Liver (tissue), 3 donors: ENCODE data around the gene SCO2.

Experiments used
- EGR1 ChIP-seq, 2 donors: IDR thresholded peaks; 2 replicates each; pipeline ENCODE4 v1.6.1; 2016 to 2018; ENCODE audit warnings: antibody characterized with exemption in 2 of 2, low read depth in 2 of 2
- JUND ChIP-seq, 2 donors: IDR thresholded peaks; 2 replicates each; pipeline ENCODE4 v1.6.1; 2016; ENCODE audit warnings: antibody characterized with exemption in 2 of 2
- NR2F2 ChIP-seq: IDR thresholded peaks from 2 replicates; pipeline ENCODE4 v1.6.1; 2016; ENCODE audit warnings: antibody characterized with exemption
- TAF1 ChIP-seq: conservative IDR thresholded peaks from 2 replicates; pipeline ENCODE4 v1.6.1; 2016; ENCODE audit warnings: antibody characterized with exemption, mild to moderate bottlenecking
- TF ChIP-seq, protein P1 (sequence below): fragments of 150-350 bp; IDR thresholded peaks from 2 replicates; pipeline ENCODE4 v1.5.1; 2017; ENCODE audit warnings: improper control_type of control experiment, low read depth, low read length; ENCODE audit not compliant: missing input control
- TF ChIP-seq, protein P2 (sequence below): IDR thresholded peaks from 2 replicates; pipeline ENCODE4 v1.6.1; 2016; ENCODE audit warnings: antibody characterized with exemption
- donor health status: healthy.
- donor health status: healthy.

DNA sequence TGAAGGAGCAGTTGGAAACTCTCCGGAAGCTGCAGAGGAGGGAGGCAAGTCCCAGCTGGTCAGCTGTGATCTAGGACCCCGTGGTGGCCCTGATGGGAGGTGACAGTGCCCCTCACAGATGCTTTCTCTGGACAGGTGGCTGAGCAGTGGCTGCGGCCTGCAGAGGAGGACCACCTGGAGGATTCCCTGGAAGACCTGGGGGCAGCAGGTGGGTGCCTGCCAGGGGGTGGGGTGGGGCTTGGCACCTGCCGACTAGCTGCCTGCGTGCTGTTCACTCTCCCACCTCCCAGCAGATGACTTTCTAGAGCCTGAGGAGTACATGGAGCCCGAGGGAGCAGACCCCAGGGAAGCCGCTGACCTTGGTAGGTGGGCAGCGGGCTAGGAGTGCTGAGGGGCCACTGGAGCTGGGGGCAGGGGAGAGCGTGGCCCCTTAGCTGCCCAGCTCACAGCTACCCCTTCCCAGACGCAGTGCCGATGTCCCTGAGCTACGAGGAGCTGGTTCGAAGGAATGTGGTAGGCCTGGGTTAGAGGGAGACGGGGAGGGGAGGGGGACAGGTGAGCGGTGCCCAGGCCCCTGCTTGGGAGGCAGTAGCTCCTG lies 3.1 kb downstream of the SCO2 start:
- TF ChIP-seq, protein P1, sequence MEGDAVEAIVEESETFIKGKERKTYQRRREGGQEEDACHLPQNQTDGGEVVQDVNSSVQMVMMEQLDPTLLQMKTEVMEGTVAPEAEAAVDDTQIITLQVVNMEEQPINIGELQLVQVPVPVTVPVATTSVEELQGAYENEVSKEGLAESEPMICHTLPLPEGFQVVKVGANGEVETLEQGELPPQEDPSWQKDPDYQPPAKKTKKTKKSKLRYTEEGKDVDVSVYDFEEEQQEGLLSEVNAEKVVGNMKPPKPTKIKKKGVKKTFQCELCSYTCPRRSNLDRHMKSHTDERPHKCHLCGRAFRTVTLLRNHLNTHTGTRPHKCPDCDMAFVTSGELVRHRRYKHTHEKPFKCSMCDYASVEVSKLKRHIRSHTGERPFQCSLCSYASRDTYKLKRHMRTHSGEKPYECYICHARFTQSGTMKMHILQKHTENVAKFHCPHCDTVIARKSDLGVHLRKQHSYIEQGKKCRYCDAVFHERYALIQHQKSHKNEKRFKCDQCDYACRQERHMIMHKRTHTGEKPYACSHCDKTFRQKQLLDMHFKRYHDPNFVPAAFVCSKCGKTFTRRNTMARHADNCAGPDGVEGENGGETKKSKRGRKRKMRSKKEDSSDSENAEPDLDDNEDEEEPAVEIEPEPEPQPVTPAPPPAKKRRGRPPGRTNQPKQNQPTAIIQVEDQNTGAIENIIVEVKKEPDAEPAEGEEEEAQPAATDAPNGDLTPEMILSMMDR: no peak
- TF ChIP-seq JUND (IDR thresholded peaks at IDR 0.05) (no peak), NR2F2 (no peak), TAF1 (no peak), EGR1 (IDR thresholded peaks at IDR 0.05; ENCODE audit: low read depth in 2 of 2) (no peak)
- TF ChIP-seq, protein P2, sequence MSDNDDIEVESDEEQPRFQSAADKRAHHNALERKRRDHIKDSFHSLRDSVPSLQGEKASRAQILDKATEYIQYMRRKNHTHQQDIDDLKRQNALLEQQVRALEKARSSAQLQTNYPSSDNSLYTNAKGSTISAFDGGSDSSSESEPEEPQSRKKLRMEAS: no peak
